GM10266 (cell line): ENCODE data around the gene TMF1.

Experiments used
- DNase-seq: peaks from one replicate; pipeline ENCODE4 v3.0.0; 2012; ENCODE audit errors: extremely low spot score
- TF ChIP-seq, protein P1 (sequence below): IDR thresholded peaks from 2 replicates; pipeline ENCODE4 v1.5.1; 2012; ENCODE audit warnings: mild to moderate bottlenecking, low read depth; ENCODE audit not compliant: control insufficient read depth, insufficient read depth; ENCODE audit errors: missing control alignments

TMF1 gene

DNA sequence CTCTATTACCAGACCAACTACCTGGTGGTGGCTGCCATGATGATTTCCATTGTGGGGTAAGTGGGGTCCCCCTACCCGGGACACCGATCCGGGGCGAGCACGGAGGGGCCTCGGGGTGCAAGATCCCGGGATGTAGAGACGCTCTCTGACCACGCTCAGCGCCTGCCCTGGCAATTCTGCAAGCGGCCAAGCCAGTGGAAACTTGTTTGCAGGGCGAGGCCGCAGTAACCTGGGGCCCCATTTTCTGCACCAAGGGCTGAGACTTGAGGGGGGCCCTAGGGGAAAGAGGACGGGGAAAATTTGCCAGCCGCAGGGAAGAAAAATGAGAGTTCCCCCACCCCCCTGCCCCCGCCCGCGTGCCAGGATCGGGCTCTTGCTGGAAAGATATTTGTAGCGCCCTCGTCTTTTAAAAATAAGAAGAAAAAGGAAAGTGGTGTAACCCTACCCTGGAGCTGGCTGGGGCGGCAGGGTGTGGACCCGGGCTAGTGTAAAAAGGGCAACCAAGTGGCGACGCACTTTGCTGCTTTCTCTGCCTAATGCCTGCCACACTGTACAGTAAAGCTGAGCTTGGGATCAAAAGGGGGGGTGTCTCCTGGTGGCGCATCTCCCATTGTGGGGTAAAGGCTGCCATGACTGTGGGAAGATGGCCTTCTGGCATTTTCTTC lies 33.2 kb upstream of the TMF1 start:
- no peak for DNase-seq
- TF ChIP-seq, protein P1, sequence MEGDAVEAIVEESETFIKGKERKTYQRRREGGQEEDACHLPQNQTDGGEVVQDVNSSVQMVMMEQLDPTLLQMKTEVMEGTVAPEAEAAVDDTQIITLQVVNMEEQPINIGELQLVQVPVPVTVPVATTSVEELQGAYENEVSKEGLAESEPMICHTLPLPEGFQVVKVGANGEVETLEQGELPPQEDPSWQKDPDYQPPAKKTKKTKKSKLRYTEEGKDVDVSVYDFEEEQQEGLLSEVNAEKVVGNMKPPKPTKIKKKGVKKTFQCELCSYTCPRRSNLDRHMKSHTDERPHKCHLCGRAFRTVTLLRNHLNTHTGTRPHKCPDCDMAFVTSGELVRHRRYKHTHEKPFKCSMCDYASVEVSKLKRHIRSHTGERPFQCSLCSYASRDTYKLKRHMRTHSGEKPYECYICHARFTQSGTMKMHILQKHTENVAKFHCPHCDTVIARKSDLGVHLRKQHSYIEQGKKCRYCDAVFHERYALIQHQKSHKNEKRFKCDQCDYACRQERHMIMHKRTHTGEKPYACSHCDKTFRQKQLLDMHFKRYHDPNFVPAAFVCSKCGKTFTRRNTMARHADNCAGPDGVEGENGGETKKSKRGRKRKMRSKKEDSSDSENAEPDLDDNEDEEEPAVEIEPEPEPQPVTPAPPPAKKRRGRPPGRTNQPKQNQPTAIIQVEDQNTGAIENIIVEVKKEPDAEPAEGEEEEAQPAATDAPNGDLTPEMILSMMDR: no peak

- TF ChIP-seq, protein P1: no peak
- DNase-seq: peak; percentile 75
These were observed 32.4 kb upstream of the TMF1 start, which contains the start of gene ARL6IP5 for GRCh38 chr3:69084326-69085167. TSS of gene ARL6IP5 (plus strand) at chr3:69084937. CDS start at chr3:69085048, 111 bp downstream.

DNA sequence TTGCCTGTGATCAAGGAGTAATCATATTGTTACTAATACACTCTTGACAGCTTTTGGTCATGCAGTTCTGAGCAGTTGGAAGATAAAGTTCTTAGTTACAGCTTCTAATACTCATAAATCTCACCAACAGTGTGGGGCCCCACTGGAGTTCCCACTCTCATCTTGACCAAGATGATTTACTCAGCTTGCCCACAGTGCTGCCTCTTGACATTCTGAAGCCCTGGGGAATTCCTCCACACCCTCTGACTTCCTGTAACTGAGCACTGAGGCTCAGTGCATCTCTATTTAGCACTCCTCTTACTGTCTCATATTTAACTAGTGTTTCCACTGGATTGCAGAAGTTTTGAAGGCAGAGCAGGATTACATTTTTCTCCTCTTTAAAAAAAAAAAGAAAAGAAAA lies 30.7 kb upstream of the TMF1 start:
- TF ChIP-seq, protein P1: no peak
- peak; percentile 67 for DNase-seq

- DNase-seq: no peak
- TF ChIP-seq, protein P1: no peak
These were observed 30.2 kb upstream of the TMF1 start for GRCh38 chr3:69082361-69082760.

DNA sequence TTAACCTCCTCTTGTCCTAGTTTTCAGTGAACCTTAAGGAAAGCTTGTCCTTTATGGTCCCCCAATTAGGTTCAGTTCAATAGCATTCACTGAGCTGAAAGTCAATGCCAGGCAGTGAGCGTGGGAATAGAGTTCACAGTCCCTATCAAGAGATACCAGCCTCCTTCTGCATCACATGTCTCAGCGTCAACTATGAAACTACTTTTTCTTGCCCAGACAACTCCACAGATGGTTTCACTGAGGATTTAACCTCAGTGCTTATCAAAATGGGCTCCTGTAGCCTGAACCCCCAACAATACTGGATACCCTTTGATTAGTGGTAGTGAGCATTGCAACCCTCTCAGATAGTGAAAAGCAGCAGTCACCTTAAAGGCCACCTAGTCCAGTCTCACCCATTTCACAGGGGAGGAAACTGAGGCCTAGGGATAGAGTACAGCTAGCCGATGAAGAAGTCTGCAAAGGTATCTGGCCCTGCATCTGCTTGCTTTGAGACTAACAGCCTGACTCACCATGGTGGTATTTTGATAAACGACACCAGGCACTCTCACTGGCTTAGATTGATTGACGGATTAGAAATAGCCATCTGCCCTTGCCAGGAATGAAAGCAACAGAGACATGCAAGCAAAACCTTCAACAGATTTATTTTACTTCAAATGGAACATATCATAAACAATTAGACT lies 29.6 kb upstream of the TMF1 start:
- TF ChIP-seq, protein P1: no peak
- no peak for DNase-seq

DNA sequence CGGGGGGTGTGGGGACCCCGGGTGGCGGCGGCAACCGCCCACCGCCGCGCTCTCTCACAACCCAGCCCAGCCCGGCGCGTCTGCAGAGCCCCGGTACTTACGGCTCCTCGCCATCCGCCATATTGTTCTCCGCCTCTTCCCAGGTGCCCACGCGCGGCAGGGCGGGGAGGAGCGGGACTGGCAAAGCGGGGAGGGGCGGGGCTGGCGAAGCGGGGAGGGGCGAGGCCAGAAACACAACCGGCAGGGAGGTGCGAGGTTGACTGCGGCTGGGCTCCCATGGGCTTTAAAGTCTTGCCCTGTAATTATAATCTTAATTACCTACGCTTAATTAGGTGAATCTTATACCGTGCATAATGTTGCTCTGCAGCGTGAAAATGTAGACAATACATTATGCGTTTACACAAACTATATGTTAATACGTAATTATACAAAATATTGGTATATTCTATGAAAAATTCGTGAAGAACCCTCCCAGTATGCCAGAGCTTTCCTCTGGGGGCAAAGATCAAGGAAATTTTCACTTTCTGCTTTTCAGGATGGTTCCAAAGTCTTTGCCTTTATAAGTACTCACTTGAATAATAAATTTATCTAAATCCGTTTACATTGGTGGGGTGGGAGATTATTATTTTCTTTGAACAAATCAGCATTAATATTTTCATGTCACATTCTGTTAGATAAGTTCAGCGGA lies 28.2 kb upstream of the TMF1 start, which contains the start of gene UBA3:
UBA3 (minus strand) TSS at position 133 of the 688 bp plus-strand sequence; CDS start at position 121, 12 bp downstream.
- peak; percentile 86 for DNase-seq
- TF ChIP-seq, protein P1: no peak
